HuH-7.5 (cell line): ENCODE measurements around the gene NOC2L.
"Not testable (repeated sequence)": the region's sequence is repeated elsewhere in the genome, so short reads cannot be mapped to it uniquely, and the experiment has no call there.

Experiments
- DNase-seq: peaks from one replicate; pipeline ENCODE4 v3.0.0; 2011; ENCODE audit warnings: low spot score

The NOC2L gene

GRCh38 chr1:962381-963300, 3.6 kb upstream of the NOC2L start:
- DNase-seq = no peak

- no peak for DNase-seq
Observed at GRCh38 chr1:961132-961669, 2.1 kb upstream of the NOC2L start.

GRCh38 chr1:960363-961131, 1.5 kb upstream of the NOC2L start, which contains the start of gene KLHL17:
Gene KLHL17, plus strand, starts transcription at chr1:960584. Its CDS starts 110 bp downstream, at chr1:960694.
- peak; percentile 92 for DNase-seq

GRCh38 chr1:959731-960362, 791 bp upstream of the NOC2L start:
- DNase-seq = no peak

GRCh38 chr1:956636-957035, 2.4 kb downstream of the NOC2L start:
- no peak for DNase-seq

- no peak for DNase-seq
Observed at GRCh38 chr1:955474-955873, 3.6 kb downstream of the NOC2L start.

- DNase-seq = no peak
Observed at GRCh38 chr1:954927-955326, 4.1 kb downstream of the NOC2L start.

- DNase-seq = no peak
Observed at GRCh38 chr1:953524-954320, 5.3 kb downstream of the NOC2L start.

- DNase-seq = no peak
Observed at GRCh38 chr1:952603-953002, 6.5 kb downstream of the NOC2L start.

- DNase-seq = no peak
Observed at GRCh38 chr1:952201-952600, 6.9 kb downstream of the NOC2L start.

GRCh38 chr1:951364-951763, 7.7 kb downstream of the NOC2L start:
- DNase-seq = no peak

- no peak for DNase-seq
Observed at GRCh38 chr1:950881-951280, 8.2 kb downstream of the NOC2L start.

GRCh38 chr1:950268-950667, 8.8 kb downstream of the NOC2L start:
- no peak for DNase-seq

GRCh38 chr1:947958-948357, 11.1 kb downstream of the NOC2L start:
- no peak for DNase-seq

GRCh38 chr1:946811-947210, 12.2 kb downstream of the NOC2L start:
- not testable (repeated sequence) for DNase-seq

GRCh38 chr1:945688-946556, 13.1 kb downstream of the NOC2L start:
- no peak for DNase-seq

- DNase-seq = no peak
Observed at GRCh38 chr1:944341-945325, 14.4 kb downstream of the NOC2L start.

GRCh38 chr1:943545-944340, 15.3 kb downstream of the NOC2L start:
- DNase-seq = no peak
